Subcutaneous adipose tissue (tissue), 4 donors: ENCODE data around the gene CALN1. TPM values are rescaled to one million over a fixed set of nuclear protein-coding genes. Genes with fewer than 3 reads are reported as not detected.
"Not testable (repeated sequence)": the region's sequence is repeated elsewhere in the genome, so short reads cannot be mapped to it uniquely, and the experiment has no call there.

ENCODE experiments used
- total RNA-seq, 4 donors: library from RNA; depleted of rRNA; stranded (reverse); fragments of >200 nt; gene quantifications; one replicate each; pipeline ENCODE4 v1.1.0, GENCODE V29; 2016
- TF ChIP-seq, protein P1 (sequence below): fragments of 450-650 bp; IDR thresholded peaks from one replicate; pipeline ENCODE4 v1.5.1; 2016; ENCODE audit warnings: low read depth, mild to moderate bottlenecking, control low read depth, antibody characterized with exemption, moderate library complexity

CALN1 gene
- under 1 TPM in 3 of 4 donors, not detected in 1; 0.19 to 0.68 (median 0.22) TPM for total RNA-seq

DNA sequence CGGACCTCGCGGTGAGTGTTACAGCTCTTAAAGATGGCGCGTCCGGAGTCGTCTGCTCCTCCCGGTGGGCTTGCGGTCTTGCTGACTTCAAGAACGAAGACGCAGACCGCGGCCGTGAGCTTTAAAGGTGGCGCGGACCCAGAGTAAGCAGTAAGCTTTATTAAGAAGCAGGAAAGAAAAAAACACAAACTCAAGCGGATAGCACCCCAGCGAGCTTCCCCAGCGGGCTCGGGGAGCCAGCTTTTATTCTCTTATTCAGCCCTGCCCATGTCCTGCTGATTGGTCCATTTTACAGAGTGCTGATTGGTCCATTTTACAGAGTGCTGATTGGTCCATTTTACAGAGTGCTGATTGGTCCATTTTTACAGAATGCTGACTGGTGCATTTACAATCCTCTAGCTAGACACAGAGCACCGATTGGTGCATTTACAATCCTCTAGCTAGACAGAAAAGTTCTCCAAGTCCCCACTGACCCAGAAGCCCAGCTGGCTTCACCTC, at the start of gene CALN1:
TSS of gene CALN1 (minus strand) at position 218 of the 498 bp plus-strand sequence.
- TF ChIP-seq, protein P1, sequence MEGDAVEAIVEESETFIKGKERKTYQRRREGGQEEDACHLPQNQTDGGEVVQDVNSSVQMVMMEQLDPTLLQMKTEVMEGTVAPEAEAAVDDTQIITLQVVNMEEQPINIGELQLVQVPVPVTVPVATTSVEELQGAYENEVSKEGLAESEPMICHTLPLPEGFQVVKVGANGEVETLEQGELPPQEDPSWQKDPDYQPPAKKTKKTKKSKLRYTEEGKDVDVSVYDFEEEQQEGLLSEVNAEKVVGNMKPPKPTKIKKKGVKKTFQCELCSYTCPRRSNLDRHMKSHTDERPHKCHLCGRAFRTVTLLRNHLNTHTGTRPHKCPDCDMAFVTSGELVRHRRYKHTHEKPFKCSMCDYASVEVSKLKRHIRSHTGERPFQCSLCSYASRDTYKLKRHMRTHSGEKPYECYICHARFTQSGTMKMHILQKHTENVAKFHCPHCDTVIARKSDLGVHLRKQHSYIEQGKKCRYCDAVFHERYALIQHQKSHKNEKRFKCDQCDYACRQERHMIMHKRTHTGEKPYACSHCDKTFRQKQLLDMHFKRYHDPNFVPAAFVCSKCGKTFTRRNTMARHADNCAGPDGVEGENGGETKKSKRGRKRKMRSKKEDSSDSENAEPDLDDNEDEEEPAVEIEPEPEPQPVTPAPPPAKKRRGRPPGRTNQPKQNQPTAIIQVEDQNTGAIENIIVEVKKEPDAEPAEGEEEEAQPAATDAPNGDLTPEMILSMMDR, result not testable (repeated sequence)

DNA sequence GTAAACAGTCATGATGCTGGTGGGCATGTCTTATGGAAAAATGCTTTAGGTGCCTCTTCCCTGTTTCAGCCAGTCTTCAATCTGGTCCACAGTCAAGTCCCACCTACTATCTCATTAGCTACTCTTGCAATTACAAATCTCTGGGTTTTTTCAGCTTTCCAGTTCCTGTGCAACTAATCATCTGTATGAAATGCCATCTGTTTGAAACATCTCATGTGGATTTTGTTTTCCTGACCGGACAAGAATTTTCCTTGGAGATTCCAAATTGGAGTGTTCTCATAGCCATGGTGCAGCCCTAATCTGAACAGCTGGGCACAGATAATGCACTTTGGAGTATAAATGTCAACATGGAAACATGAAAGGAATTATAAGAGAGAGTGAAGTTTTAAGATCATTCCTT, 41.3 kb upstream of the CALN1 start:
- TF ChIP-seq, protein P1, result no peak

DNA sequence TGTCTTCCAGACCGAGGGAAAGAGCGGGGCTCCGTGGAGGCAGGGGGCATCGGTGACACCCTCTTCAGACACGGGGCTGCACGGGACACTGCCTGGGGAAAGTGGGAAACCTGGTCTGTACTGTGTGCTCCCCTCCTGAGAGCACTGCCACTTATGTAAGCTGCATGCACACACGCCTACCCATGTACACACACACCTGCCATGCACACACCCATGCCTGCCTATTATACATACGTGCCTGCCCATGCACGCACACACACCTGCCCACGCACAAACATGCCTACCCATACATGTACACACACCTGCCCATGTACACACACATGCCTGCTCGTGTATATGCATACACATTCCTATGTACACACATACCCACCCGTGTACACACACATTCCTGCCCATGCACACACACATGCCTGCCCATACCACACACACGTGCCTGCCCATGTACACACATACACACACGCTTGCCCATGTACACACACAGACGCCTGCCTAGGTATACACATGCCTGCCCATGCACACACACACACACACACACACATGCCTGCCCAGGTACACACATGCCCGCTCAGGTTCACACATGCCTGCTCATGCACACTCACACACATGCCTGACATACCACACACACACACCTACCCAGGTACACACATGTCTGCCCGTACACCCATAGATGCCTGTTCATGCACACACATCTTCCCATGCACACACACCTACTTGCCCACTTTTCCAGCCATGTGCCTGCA, 35.5 kb upstream of the CALN1 start:
- TF ChIP-seq, protein P1, result no peak

DNA sequence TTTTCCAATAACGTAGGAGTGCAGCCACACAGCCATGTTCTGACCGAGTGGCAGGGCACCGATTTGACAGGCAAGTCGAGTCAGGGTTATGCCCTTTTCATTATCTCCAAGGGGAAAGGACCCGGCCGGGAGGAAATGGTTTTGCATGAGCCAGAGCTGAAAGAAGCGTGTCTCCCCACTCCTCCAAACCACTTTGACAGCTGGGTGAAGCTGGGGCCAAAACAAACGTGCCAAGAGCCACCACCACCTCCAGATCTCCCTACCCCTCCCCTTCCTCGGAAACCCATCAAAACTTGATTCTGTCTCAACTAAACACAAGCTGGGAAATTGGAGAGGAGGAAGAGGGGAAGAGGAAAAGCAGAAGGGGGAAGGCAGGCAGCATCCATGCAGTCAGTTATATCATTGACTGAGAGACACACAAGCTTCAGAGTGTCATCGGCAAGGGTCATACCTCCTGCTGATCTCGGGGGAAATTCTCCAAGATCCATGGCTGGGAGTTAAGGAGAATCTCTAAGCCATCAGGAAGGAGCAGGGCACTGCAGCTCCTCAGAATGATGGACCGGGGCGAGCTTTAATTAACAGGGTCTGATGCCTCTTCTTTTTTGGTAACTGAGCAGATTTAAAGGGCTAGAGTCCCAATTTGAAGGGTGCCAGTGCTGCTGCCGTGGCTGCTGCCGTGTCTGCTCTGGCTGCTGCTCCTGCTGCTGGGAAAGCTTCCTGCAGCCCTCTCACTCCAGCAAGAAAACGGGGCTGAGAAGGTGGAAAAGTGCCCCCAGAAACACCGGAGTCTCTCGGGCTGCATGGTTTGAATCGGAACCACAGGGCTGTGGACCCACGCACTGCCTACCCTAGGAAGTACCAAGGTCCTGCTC, 34.7 kb upstream of the CALN1 start:
- TF ChIP-seq, protein P1, result no peak

DNA sequence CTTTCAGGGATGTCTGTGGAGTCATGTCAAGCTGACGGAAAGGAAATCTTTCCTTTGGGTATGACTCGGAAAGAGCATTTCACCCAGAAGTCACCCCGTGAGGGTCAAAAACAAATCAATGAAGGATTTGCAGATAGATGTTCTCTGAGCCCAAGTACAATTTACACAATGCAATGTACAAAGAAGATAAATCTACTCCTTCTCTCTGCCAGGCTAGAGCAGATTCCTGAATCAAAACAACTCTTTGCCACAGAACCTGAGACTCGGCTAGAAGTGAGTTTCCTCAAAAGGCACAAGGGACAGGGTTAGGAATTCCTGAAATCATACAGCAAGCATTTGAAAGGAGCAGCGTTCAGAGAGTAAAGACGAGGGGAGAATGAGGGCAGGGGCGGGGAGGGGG, 34.0 kb upstream of the CALN1 start:
- TF ChIP-seq, protein P1, result no peak

DNA sequence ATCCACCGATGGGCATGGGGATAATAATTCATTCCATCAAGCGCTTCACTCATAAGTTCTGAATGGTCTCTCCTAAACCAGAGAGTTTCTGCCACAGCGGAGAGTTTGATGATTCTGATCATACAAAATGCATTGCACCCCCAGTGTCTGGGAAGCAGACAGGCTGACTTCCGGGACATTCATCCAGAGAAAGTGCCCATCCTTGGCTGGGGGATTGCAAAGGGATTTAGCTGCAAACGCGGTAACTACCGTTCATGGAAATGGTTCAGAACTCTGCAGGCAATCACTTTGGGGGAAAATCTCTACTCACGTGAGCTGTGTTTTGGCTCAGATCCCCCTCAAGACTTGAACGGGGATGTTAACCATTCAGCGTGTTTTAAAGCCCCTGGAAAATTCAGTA, 33.4 kb upstream of the CALN1 start:
- TF ChIP-seq, protein P1, result no peak

DNA sequence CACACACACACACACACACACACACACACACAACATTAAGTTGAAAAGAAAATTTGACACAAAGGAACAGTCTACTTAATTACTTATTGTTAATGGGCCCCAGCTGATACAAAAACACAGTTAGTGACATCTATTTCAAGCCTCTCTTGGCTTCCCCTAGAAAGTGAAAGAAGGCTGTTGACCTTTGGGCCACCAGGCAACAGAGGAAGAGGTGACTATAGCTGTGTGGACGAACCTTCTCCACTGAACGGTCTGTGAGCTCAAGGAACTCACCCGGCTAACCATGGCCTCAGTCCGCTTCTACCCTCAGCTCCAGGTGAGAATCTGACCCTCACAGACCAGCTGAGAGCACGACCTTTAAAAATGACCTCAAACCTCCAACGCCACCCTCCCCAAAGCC, 32.9 kb upstream of the CALN1 start:
- TF ChIP-seq, protein P1, result no peak
